CD14-positive monocyte (primary cell): ENCODE results near the gene USP3. TPM values are rescaled to one million over a fixed set of nuclear protein-coding genes. Genes with fewer than 3 reads are reported as not detected.
"Not testable (repeated sequence)": the region's sequence is repeated elsewhere in the genome, so short reads cannot be mapped to it uniquely, and the experiment has no call there.

Source experiments
- DNase-seq, 3 donors: peaks; one replicate each; pipeline ENCODE4 v3.0.0-alpha.2; 2011 to 2022
- H2AFZ ChIP-seq: 2 replicates; pipeline ENCODE4 v1.6.0; 2012; ENCODE audit warnings: mild to moderate bottlenecking, low read depth, low read length, inconsistent platforms; ENCODE audit not compliant: insufficient read depth, poor library complexity, severe bottlenecking
- H3K27ac ChIP-seq, 2 donors: 1 replicate in 1 of 2; 2 replicates in 1 of 2; pipeline ENCODE4 v1.5.1; 2012 to 2013; ENCODE audit warnings: low read length in 2 of 2, control low read depth in 1 of 2, inconsistent platforms in 1 of 2, low read depth in 1 of 2, mild to moderate bottlenecking in 1 of 2
- H3K27me3 ChIP-seq, 2 donors: one replicate each; pipeline versions ENCODE4 v1.6.0 to v1.6.1; 2011 to 2013; ENCODE audit warnings: low read length in 2 of 2; ENCODE audit not compliant: control insufficient read depth in 2 of 2, insufficient read depth in 2 of 2
- H3K36me3 ChIP-seq, 2 donors: replicated peaks in 1 of 2; 1 replicate in 1 of 2; 2 replicates in 1 of 2; pipeline versions ENCODE4 v1.5.1 to v1.6.1; 2012 to 2013; ENCODE audit warnings: low read length in 2 of 2, control low read depth in 1 of 2, inconsistent platforms in 1 of 2, mild to moderate bottlenecking in 1 of 2; ENCODE audit not compliant: insufficient read depth in 2 of 2, control insufficient read depth in 1 of 2
- H3K4me1 ChIP-seq, 2 donors: 1 replicate in 1 of 2; 2 replicates in 1 of 2; pipeline versions ENCODE4 v1.5.1 to v1.6.1; 2012 to 2013; ENCODE audit warnings: low read length in 2 of 2, control low read depth in 1 of 2, inconsistent platforms in 1 of 2, mild to moderate bottlenecking in 1 of 2, moderate library complexity in 1 of 2; ENCODE audit not compliant: insufficient read depth in 2 of 2, control insufficient read depth in 1 of 2
- H3K4me2 ChIP-seq: replicated peaks from 2 replicates; pipeline ENCODE3; 2012; ENCODE audit warnings: low read length, moderate library complexity, mild to moderate bottlenecking; ENCODE audit not compliant: poor library complexity, severe bottlenecking; ENCODE audit errors: extremely low read depth
- H3K4me3 ChIP-seq, 3 experiments: fragments of 200-600 bp in 1 of 3; sonication (generic) in 1 of 3; replicated peaks in 1 of 3; 1 replicate in 2 of 3; 2 replicates in 1 of 3; pipeline ENCODE4 v1.5.1; 2011 to 2013; ENCODE audit warnings: low read length in 3 of 3, mild to moderate bottlenecking in 3 of 3, control low read depth in 2 of 3, low read depth in 2 of 3, inconsistent platforms in 1 of 3, moderate library complexity in 1 of 3
- H3K79me2 ChIP-seq: 2 replicates; pipeline ENCODE4 v1.6.0; 2012; ENCODE audit warnings: mild to moderate bottlenecking, control low read depth, inconsistent platforms, low read length, moderate library complexity; ENCODE audit not compliant: insufficient read depth
- H3K9ac ChIP-seq: 2 replicates; pipeline ENCODE4 v1.6.0; 2017; ENCODE audit warnings: low read length, mild to moderate bottlenecking; ENCODE audit not compliant: insufficient read depth, poor library complexity, severe bottlenecking
- H3K9me3 ChIP-seq, 2 donors: replicated peaks in 1 of 2; 1 replicate in 1 of 2; 2 replicates in 1 of 2; pipeline versions ENCODE4 v1.5.1 to v1.6.1; 2012 to 2013; ENCODE audit warnings: low read length in 2 of 2, control low read depth in 1 of 2; ENCODE audit not compliant: control insufficient read depth in 1 of 2, insufficient read depth in 1 of 2
- H4K20me1 ChIP-seq: 2 replicates; pipeline ENCODE4 v1.6.0; 2012; ENCODE audit warnings: mild to moderate bottlenecking, low read length, control low read depth, moderate library complexity; ENCODE audit not compliant: insufficient read depth
- H3K27ac Mint-ChIP-seq, 7 donors: one replicate each; pipeline ENCODE4 v1.8.0; 2020; ENCODE audit warnings: mild to moderate bottlenecking in 7 of 7, mixed read lengths in 7 of 7, moderate library complexity in 6 of 7, inconsistent platforms in 2 of 7
- H3K27me3 Mint-ChIP-seq, 3 donors: one replicate each; pipeline ENCODE4 v1.8.0; 2021 to 2022; ENCODE audit warnings: low read depth in 3 of 3, mild to moderate bottlenecking in 3 of 3, mixed read lengths in 3 of 3, moderate library complexity in 3 of 3, inconsistent platforms in 1 of 3
- H3K36me3 Mint-ChIP-seq, 2 donors: one replicate each; pipeline ENCODE4 v1.8.0; 2020; ENCODE audit warnings: mixed read lengths in 2 of 2, inconsistent platforms in 1 of 2, mild to moderate bottlenecking in 1 of 2
- H3K4me1 Mint-ChIP-seq: one replicate; pipeline ENCODE4 v1.8.0; 2020; ENCODE audit warnings: mild to moderate bottlenecking, mixed read lengths
- H3K4me3 Mint-ChIP-seq, 2 donors: one replicate each; pipeline ENCODE4 v1.8.0; 2020; ENCODE audit warnings: mild to moderate bottlenecking in 2 of 2, mixed read lengths in 2 of 2, moderate library complexity in 1 of 2
- H3K9me3 Mint-ChIP-seq, 7 donors: one replicate each; pipeline ENCODE4 v1.8.0; 2020 to 2022; ENCODE audit warnings: mixed read lengths in 7 of 7, mild to moderate bottlenecking in 6 of 7, moderate library complexity in 6 of 7, inconsistent platforms in 2 of 7
- CTCF ChIP-seq: fragments of 200-600 bp; IDR thresholded peaks from one replicate; pipeline ENCODE4 v1.8.0; 2022; ENCODE audit warnings: antibody characterized with exemption, mild to moderate bottlenecking
- WGBS: methylation state at CpG from one replicate; pipeline ENCODE4 v1.1.5; 2013; ENCODE audit warnings: missing lambda C conversion rate; ENCODE audit not compliant: insufficient coverage; 5-methylcytosine and 5-hydroxymethylcytosine counted together
- intact Hi-C, 2 donors: fragments of 100-400 bp; cut with micrococcal nuclease; formaldehyde crosslinking; loops; one replicate each; pipeline versions ENCODE4 v1.15.0 to v1.15.1; 2023
- polyA plus RNA-seq, 3 donors: library from polyadenylated mRNA; depleted of rRNA in 1 of 3; unstranded in 2 of 3; stranded (reverse) in 1 of 3; fragments of 300-500 nt in 2 of 3; fragments of >200 nt in 1 of 3; fragmentation: Illumina TruSeq in 2 of 3; gene quantifications; 1 replicate in 2 of 3; 2 replicates in 1 of 3; pipeline ENCODE4 v1.2.3, GENCODE V29; 2012 to 2021

Gene USP3
- polyA plus RNA-seq, 3 donors: 91.4 to 167 (median 122) TPM

GRCh38 chr15:63612300-63612699 is 107.9 kb downstream of the USP3 start:
- peaks cover 73 to 88% of the 10 kb centered on the region in 2 donors for H3K36me3 ChIP-seq
- peaks cover 21% of the 10 kb centered on the region for H4K20me1 ChIP-seq
- no peaks in the 10 kb centered on the region for H3K79me2 ChIP-seq
- H3K4me1 Mint-ChIP-seq: peaks cover 12% of the 10 kb centered on the region
- no peak for TF ChIP-seq CTCF
- H3K4me3 Mint-ChIP-seq: no peak overlapping the region
- no peak overlapping the region for H2AFZ ChIP-seq
- peaks cover 69 to 86% of the 10 kb centered on the region in 2 donors for H3K36me3 Mint-ChIP-seq
- H3K4me3 ChIP-seq: no peak overlapping the region
- 97% methylated on average over 12 of the region's 15 CpGs for WGBS
- no peak overlapping the region for H3K27ac ChIP-seq
- intact Hi-C loops: no loop called here
- no peak overlapping the region for H3K4me2 ChIP-seq
- H3K4me1 ChIP-seq: peaks cover 7 to 12% of the 10 kb centered on the region in 2 donors
- no peaks in the 10 kb centered on the region for H3K27me3 ChIP-seq
- no peak overlapping the region for H3K9ac ChIP-seq
- no peaks in the 10 kb centered on the region for H3K9me3 ChIP-seq
- no peaks in the 10 kb centered on the region for H3K9me3 Mint-ChIP-seq
- no peak overlapping the region for H3K27ac Mint-ChIP-seq
- peaks cover 0 to 2% (median 0%) of the 10 kb centered on the region in 3 donors for H3K27me3 Mint-ChIP-seq
- DNase-seq: no peak

DNA sequence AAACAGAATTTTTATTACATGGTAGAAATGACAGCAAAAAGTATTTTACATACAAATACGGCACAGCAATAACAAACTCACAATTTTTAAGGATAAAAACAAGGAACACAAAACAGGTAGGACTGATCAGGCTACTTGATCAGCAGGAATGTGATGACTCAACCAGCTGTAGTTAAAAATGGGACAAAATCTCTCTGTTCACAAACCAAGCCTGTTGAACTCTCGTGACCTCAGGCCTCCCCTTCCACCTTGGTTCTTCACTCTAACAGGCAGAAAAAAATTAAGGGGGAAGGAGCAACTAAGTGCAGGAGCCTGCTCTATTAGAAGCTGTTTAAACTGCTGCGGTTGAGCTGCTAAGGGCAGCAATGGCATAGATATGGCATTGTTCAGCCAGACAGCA is 111.5 kb downstream of the USP3 start:
- peaks cover 0 to 5% (median 0%) of the 10 kb centered on the region in 7 donors for H3K9me3 Mint-ChIP-seq
- no peak overlapping the region for H3K4me3 ChIP-seq
- no peaks in the 10 kb centered on the region for H3K9me3 ChIP-seq
- no peaks in the 10 kb centered on the region for H3K79me2 ChIP-seq
- DNase-seq: no peak
- no peak overlapping the region for H3K4me3 Mint-ChIP-seq
- no peak overlapping the region for H2AFZ ChIP-seq
- no peak overlapping the region for H3K27ac Mint-ChIP-seq
- peaks cover 48 to 57% of the 10 kb centered on the region in 2 donors for H3K36me3 ChIP-seq
- peaks cover 0 to 3% of the 10 kb centered on the region in 2 donors for H3K4me1 ChIP-seq
- intact Hi-C loops: no loop called here
- H3K27me3 ChIP-seq: no peaks in the 10 kb centered on the region
- no peak overlapping the region for H3K9ac ChIP-seq
- 100% methylated on average over 1 of the region's 3 CpGs for WGBS
- peaks cover 0 to 2% (median 0%) of the 10 kb centered on the region in 3 donors for H3K27me3 Mint-ChIP-seq
- peaks cover under 1% of the 10 kb centered on the region for H4K20me1 ChIP-seq
- TF ChIP-seq CTCF: no peak
- H3K36me3 Mint-ChIP-seq: peaks cover 48 to 63% of the 10 kb centered on the region in 2 donors
- H3K4me2 ChIP-seq: no peak overlapping the region
- H3K27ac ChIP-seq: no peak overlapping the region
- H3K4me1 Mint-ChIP-seq: peaks cover 2% of the 10 kb centered on the region

DNA sequence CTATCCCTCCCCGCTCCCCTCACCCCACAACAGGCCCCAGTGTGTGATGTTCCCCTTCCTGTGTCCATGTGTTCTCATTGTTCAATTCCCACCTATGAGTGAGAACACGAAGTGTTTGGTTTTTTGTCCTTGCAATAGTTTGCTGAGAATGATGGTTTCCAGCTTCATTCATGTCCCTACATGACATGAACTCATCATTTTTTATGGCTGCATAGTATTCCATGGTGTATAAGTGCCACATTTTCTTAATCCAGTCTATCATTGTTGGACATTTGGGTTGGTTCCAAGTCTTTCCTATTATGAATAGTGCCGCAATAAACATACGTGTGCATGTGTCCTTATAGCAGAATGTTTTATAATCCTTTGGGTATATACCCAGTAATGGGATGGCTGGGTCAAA is 112.8 kb downstream of the USP3 start:
- H2AFZ ChIP-seq, H3K27me3 ChIP-seq, intact Hi-C loops, H3K4me1 Mint-ChIP-seq, H3K79me2 ChIP-seq, H3K4me3 ChIP-seq, H3K27ac ChIP-seq, H3K4me3 Mint-ChIP-seq, H3K9me3 ChIP-seq, H3K27ac Mint-ChIP-seq, DNase-seq, H3K27me3 Mint-ChIP-seq, H3K4me2 ChIP-seq, H4K20me1 ChIP-seq, H3K4me1 ChIP-seq, H3K9ac ChIP-seq: not testable (repeated sequence)
- peaks cover 40 to 51% of the 10 kb centered on the region in 2 donors for H3K36me3 ChIP-seq
- Mint-ChIP-seq H3K9me3 (peaks cover 2 to 11% (median 4%) of the 10 kb centered on the region in 7 donors), H3K36me3 (peaks cover 46 to 62% of the 10 kb centered on the region in 2 donors)
- WGBS: no CpG with 5 or more reads among the region's 4 CpGs
